Measurements from ENCODE around the gene COX14. TPM values are rescaled to one million over a fixed set of nuclear protein-coding genes. Genes with fewer than 3 reads are reported as not detected.

COX14 gene
- total RNA-seq, 3 donors from 2014 or later, result 72.2 to 89.8 (median 74.9) TPM

GRCh38 chr12:50164963-50165362 is 52.9 kb downstream of the COX14 start:
- Histone ChIP-seq H3K36me3 (ENCODE audit: low read depth) (peaks cover 3% of the 10 kb centered on the region), H3K4me1 (ENCODE audit: low read depth) (peaks cover 9% of the 10 kb centered on the region), H3K9me3 (no peaks in the 10 kb centered on the region), H3K4me3 (no peak overlapping the region)
- ATAC-seq (no peak), DNase-seq (no peak)
- TF ChIP-seq, protein P1, sequence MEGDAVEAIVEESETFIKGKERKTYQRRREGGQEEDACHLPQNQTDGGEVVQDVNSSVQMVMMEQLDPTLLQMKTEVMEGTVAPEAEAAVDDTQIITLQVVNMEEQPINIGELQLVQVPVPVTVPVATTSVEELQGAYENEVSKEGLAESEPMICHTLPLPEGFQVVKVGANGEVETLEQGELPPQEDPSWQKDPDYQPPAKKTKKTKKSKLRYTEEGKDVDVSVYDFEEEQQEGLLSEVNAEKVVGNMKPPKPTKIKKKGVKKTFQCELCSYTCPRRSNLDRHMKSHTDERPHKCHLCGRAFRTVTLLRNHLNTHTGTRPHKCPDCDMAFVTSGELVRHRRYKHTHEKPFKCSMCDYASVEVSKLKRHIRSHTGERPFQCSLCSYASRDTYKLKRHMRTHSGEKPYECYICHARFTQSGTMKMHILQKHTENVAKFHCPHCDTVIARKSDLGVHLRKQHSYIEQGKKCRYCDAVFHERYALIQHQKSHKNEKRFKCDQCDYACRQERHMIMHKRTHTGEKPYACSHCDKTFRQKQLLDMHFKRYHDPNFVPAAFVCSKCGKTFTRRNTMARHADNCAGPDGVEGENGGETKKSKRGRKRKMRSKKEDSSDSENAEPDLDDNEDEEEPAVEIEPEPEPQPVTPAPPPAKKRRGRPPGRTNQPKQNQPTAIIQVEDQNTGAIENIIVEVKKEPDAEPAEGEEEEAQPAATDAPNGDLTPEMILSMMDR (IDR thresholded peaks at IDR 0.05), result no peak
- intact Hi-C loops (cut with DNase I, micrococcal nuclease), result no loop called here

GRCh38 chr12:50166799-50167048 is 54.7 kb downstream of the COX14 start:
- TF ChIP-seq, protein P1 (IDR thresholded peaks at IDR 0.05), result no peak
- ATAC-seq (peak; percentile 31), DNase-seq (peak in 2 of 3 donors; percentile 47 to 73)
- H3K36me3 ChIP-seq (ENCODE audit: low read depth), result peaks cover 3% of the 10 kb centered on the region
- H3K9me3 ChIP-seq, result no peaks in the 10 kb centered on the region
- peak overlapping the region; percentile 65 for H3K4me3 ChIP-seq
- H3K4me1 ChIP-seq (ENCODE audit: low read depth), result peaks cover 9% of the 10 kb centered on the region
- intact Hi-C loops (cut with DNase I, micrococcal nuclease), result no loop called here

- peak within 1 kb of the TSS; percentile 65 for H3K4me3 ChIP-seq
- DNase-seq, result peak; percentile 98 to 99 (median 99)
- ATAC-seq, result peak; percentile 99
- peaks cover 9% of the 10 kb centered on the region for H3K4me1 ChIP-seq (ENCODE audit: low read depth)
- TF ChIP-seq, protein P1 (IDR thresholded peaks at IDR 0.05), result peak; percentile 25
- peaks cover 3% of the 10 kb centered on the region for H3K36me3 ChIP-seq (ENCODE audit: low read depth)
- H3K9me3 ChIP-seq, result no peaks in the 10 kb centered on the region
- intact Hi-C loops (cut with DNase I, micrococcal nuclease), result no loop called here
These were observed 55.2 kb downstream of the COX14 start, which contains the start of gene CERS5 for GRCh38 chr12:50167049-50167828. CERS5 (minus strand) TSS chr12:50167369; CDS start chr12:50167297, 72 bp downstream.

Other genes with a start within 250 kb of the COX14 start
- 10 to 100 TPM in 1 of 3 donors, 1 to 10 TPM in 1, under 1 TPM in 1; 0.67 to 12.9 (median 2.5) TPM for gene FAIM2, start 208.3 kb upstream of the COX14 start, total RNA-seq
- not detected for gene AQP2, start 161.5 kb upstream of the COX14 start, total RNA-seq
- not detected for gene AQP5, start 150.4 kb upstream of the COX14 start, total RNA-seq
- gene AQP6, start 139.3 kb upstream of the COX14 start, total RNA-seq, result under 1 TPM in 1 of 3 donors, not detected in 2; 0.54 TPM
- gene RACGAP1, start 86.7 kb upstream of the COX14 start, total RNA-seq, result 10 to 100 TPM; 16.0 to 45.5 (median 34.4) TPM
- gene ASIC1, start 54.6 kb upstream of the COX14 start, total RNA-seq, result 1 to 10 TPM in 2 of 3 donors, under 1 TPM in 1; 0.35 to 9.9 (median 1.7) TPM
- gene SMARCD1, start 26.9 kb upstream of the COX14 start, total RNA-seq, result 10 to 100 TPM; 34.2 to 44.9 (median 38.9) TPM
- gene GPD1, start 8.2 kb upstream of the COX14 start, total RNA-seq, result 1 to 10 TPM; 1.7 to 4.1 (median 1.9) TPM
- 10 to 100 TPM; 21.0 to 26.2 (median 23.0) TPM for gene CERS5, start 55.1 kb downstream of the COX14 start, total RNA-seq
- 100 to 1,000 TPM; 155 to 364 (median 249) TPM for gene LIMA1, start 171.3 kb downstream of the COX14 start, total RNA-seq